ENCODE data around the gene RAE1. TPM values are rescaled to one million over a fixed set of nuclear protein-coding genes. Genes with fewer than 3 reads are reported as not detected.

Gene RAE1
- total RNA-seq, 1 donor from 2014 or later: 24.7 TPM

GRCh38 chr20:57404419-57405072 is 53.5 kb downstream of the RAE1 start:
- H3K36me3 Mint-ChIP-seq (ENCODE audit: unreplicated experiment): peaks cover 12% of the 10 kb centered on the region
- H3K4me3 Mint-ChIP-seq (ENCODE audit: unreplicated experiment): no peak overlapping the region
- peaks cover 14% of the 10 kb centered on the region for H3K4me1 Mint-ChIP-seq (ENCODE audit: unreplicated experiment)

GRCh38 chr20:57405236-57406016 is 54.4 kb downstream of the RAE1 start:
- Mint-ChIP-seq H3K36me3 (ENCODE audit: unreplicated experiment) (peaks cover 12% of the 10 kb centered on the region), H3K4me1 (ENCODE audit: unreplicated experiment) (peaks cover 7% of the 10 kb centered on the region), H3K27ac (ENCODE audit: unreplicated experiment) (no peak overlapping the region), H3K9me3 (ENCODE audit: unreplicated experiment) (no peaks in the 10 kb centered on the region), H3K27me3 (ENCODE audit: unreplicated experiment) (no peaks in the 10 kb centered on the region), H3K4me3 (ENCODE audit: unreplicated experiment) (no peak overlapping the region)
- TF ChIP-seq CTCF (IDR thresholded peaks at IDR 0.05): no peak
- no peak for DNase-seq (ENCODE audit: extremely low spot score, unreplicated experiment)

More at GRCh38 chr20:57404419-57405072, 53.5 kb downstream of the RAE1 start:
- Mint-ChIP-seq H3K27me3 (ENCODE audit: unreplicated experiment) (no peaks in the 10 kb centered on the region), H3K9me3 (ENCODE audit: unreplicated experiment) (no peaks in the 10 kb centered on the region), H3K27ac (ENCODE audit: unreplicated experiment) (no peak overlapping the region)
- DNase-seq (ENCODE audit: extremely low spot score, unreplicated experiment): no peak
- no peak for TF ChIP-seq CTCF (IDR thresholded peaks at IDR 0.05)

GRCh38 chr20:57407541-57407956 is 56.5 kb downstream of the RAE1 start:
- Mint-ChIP-seq H3K4me1 (ENCODE audit: unreplicated experiment) (no peaks in the 10 kb centered on the region), H3K27ac (ENCODE audit: unreplicated experiment) (no peak overlapping the region), H3K27me3 (ENCODE audit: unreplicated experiment) (no peaks in the 10 kb centered on the region), H3K4me3 (ENCODE audit: unreplicated experiment) (no peak overlapping the region), H3K9me3 (ENCODE audit: unreplicated experiment) (no peaks in the 10 kb centered on the region), H3K36me3 (ENCODE audit: unreplicated experiment) (peaks cover 9% of the 10 kb centered on the region)
- TF ChIP-seq CTCF (IDR thresholded peaks at IDR 0.05): no peak
- no peak for DNase-seq (ENCODE audit: extremely low spot score, unreplicated experiment)

- peaks cover 9% of the 10 kb centered on the region for H3K36me3 Mint-ChIP-seq (ENCODE audit: unreplicated experiment)
- no peaks in the 10 kb centered on the region for H3K27me3 Mint-ChIP-seq (ENCODE audit: unreplicated experiment)
- H3K4me3 Mint-ChIP-seq (ENCODE audit: unreplicated experiment): no peak overlapping the region
- no peaks in the 10 kb centered on the region for H3K4me1 Mint-ChIP-seq (ENCODE audit: unreplicated experiment)
- no peak overlapping the region for H3K27ac Mint-ChIP-seq (ENCODE audit: unreplicated experiment)
- DNase-seq (ENCODE audit: extremely low spot score, unreplicated experiment): no peak
- H3K9me3 Mint-ChIP-seq (ENCODE audit: unreplicated experiment): no peaks in the 10 kb centered on the region
- TF ChIP-seq CTCF (IDR thresholded peaks at IDR 0.05): no peak
Observed at GRCh38 chr20:57408131-57408530, 57.1 kb downstream of the RAE1 start.

GRCh38 chr20:57408536-57409233 is 57.6 kb downstream of the RAE1 start:
- TF ChIP-seq CTCF (IDR thresholded peaks at IDR 0.05): no peak
- peaks cover 9% of the 10 kb centered on the region for H3K36me3 Mint-ChIP-seq (ENCODE audit: unreplicated experiment)
- no peaks in the 10 kb centered on the region for H3K4me1 Mint-ChIP-seq (ENCODE audit: unreplicated experiment)
- no peak for DNase-seq (ENCODE audit: extremely low spot score, unreplicated experiment)
- H3K4me3 Mint-ChIP-seq (ENCODE audit: unreplicated experiment): no peak overlapping the region
- H3K27ac Mint-ChIP-seq (ENCODE audit: unreplicated experiment): no peak overlapping the region
- no peaks in the 10 kb centered on the region for H3K27me3 Mint-ChIP-seq (ENCODE audit: unreplicated experiment)
- no peaks in the 10 kb centered on the region for H3K9me3 Mint-ChIP-seq (ENCODE audit: unreplicated experiment)

Measured in osteocyte (in vitro differentiated cells).